GM21529 (cell line): ENCODE measurements around the gene EPB41L4A.
"Not testable (repeated sequence)": the region's sequence is repeated elsewhere in the genome, so short reads cannot be mapped to it uniquely, and the experiment has no call there.

ENCODE experiments used
- ATAC-seq: cut with Tn5 transposase; IDR thresholded peaks from one replicate; pipeline ENCODE4 v1.9.1; 2021; ENCODE audit not compliant: unreplicated experiment

EPB41L4A gene

DNA sequence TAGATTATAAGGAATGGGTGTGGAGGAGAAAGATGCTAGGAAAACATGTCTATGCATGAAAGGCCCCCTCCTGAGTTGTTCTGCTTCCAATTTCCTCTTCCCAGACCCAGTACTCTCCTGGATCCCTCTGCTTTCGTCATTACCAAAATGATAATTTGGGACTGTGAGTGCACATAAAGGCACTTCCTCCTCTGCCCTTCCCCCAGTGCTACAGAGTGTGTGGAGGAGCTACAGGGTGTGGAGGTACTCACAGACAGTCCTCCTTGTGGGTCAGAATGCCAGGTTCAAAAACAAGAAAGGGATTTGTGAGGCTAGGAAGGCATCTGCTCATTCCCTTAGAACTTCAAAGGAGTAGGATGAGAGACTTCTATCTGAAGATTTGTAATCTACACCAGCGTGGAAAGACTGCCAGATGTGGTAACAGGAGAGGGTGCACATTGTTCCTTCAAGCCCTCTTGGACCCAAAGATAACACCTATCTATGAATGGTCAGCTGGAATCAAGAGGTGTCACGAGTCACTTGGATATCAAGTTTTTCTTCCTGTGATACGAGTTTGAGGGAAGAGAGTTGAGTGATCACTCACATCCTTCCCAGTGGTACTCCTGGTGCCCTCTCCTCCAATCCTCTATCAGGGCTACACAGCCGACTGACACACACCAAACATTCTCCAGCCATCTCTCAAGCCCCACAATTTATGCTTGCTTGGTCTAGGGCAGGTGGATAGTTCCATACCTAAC is 201.1 kb downstream of the EPB41L4A start:
- ATAC-seq: no peak

- ATAC-seq: no peak
Measured at GRCh38 chr5:112216140-112216539, 202.9 kb downstream of the EPB41L4A start.

DNA sequence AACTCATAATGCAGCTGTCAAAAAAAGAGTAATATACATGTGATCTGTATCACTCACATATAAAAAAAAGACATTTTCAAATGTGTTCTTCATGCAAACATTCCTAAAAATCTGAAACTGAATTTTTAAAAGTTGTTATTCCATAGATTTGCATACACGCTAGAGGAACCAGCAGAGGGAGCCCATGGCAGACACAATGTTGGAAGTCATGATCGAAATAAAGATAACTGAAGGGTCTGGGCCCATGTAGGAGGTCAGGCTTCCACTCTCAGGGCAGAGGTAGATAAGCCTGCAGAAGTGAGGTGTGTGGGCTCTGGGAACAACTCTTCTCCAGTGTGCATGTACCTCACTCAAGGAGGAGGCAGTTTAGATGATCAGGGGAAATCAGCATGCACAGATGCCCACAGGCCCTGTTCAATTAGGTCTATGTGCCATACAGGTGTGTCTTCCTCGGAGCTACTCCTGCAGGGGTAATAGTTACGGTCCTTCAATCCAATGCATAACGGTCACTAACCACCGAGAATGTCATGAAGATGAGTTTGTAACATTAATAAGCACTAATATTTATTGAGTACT is 208.6 kb downstream of the EPB41L4A start:
- ATAC-seq: no peak

- no peak for ATAC-seq
Measured at GRCh38 chr5:112208699-112209615, 210.1 kb downstream of the EPB41L4A start.

GRCh38 chr5:112208195-112208594 is 210.9 kb downstream of the EPB41L4A start:
- not testable (repeated sequence) for ATAC-seq

- no peak for ATAC-seq
Measured at GRCh38 chr5:112205846-112206245, 213.2 kb downstream of the EPB41L4A start.

DNA sequence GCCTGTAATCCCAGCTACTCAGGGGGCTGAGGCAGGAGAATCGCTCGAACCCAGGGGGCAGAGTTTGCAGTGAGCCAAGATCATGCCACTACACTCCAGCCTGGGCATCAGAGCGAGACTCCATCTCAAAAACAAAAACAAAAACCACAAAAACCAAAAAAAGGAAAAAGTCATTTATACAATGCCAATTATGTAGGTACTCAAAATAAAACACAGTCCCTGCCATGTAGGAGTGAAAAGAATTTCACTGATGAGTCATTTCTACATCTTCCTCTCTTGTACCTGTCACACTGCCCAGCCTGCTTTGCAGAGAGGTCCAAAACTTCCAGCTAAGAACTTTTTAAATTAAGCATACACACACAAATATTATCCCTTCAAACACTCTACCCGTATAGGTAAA is 215.8 kb downstream of the EPB41L4A start:
- ATAC-seq: peak; percentile 51

GRCh38 chr5:112202694-112203093 is 216.4 kb downstream of the EPB41L4A start:
- ATAC-seq: no peak

DNA sequence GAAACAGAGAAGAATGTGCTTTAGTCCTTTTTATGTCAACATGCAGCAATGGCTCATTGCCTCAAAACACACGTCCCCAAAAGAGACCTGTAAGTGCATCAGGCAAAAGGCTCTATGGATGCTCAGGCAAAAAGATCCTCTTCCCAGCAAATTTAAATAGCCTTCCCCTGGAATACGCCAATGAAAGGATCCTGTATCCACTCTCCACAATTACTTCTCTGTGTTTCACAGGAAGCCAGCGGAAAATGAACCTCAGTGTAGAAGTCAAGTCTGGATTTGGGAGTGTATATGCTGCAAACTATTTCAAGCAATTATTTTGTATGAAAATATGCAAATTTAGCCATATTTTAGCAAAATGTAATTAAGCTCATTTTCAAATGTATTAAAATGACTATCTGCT is 217.9 kb downstream of the EPB41L4A start:
- ATAC-seq: no peak

GRCh38 chr5:112200131-112200530 is 218.9 kb downstream of the EPB41L4A start:
- no peak for ATAC-seq

DNA sequence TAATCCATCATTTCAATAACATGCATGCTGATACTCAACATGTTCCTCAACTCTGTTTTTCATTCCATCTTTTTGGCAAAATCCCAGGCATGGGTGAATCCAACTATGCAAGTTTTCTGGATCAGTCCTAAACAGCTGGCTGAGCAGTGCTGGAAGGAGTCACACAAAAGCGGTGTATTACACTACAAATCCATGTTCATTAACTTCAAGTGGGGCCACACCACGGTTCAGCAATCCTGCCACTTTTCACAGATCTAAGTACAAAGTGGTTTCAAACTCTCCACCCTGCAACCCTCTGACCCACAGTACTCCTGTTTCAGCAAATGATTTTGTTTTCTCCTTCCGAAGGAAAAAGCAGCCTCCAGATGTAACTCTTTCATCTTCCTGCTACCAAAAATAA is 222.5 kb downstream of the EPB41L4A start:
- no peak for ATAC-seq

GRCh38 chr5:112195924-112196323 is 223.2 kb downstream of the EPB41L4A start:
- no peak for ATAC-seq

DNA sequence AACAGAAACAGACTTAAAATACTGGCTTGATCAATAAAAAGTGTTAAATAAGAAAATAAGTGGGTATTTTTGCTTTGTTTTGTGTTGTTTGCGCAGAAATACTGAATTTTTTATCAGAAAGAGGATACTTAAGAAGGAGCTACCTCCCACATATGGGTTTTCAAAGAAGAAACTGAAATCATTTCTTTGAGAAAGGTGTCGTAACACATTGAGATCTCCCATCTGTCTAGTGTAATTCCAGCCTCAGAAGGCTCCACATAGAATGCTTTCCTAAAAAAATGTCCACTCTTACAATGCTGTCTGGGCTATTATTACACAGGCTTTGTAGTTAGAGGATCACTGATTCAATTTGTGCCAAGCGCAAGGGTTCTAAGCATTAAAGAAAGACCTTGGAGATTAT is 226.2 kb downstream of the EPB41L4A start:
- no peak for ATAC-seq

GRCh38 chr5:112192072-112192471 is 227.0 kb downstream of the EPB41L4A start:
- ATAC-seq: no peak

DNA sequence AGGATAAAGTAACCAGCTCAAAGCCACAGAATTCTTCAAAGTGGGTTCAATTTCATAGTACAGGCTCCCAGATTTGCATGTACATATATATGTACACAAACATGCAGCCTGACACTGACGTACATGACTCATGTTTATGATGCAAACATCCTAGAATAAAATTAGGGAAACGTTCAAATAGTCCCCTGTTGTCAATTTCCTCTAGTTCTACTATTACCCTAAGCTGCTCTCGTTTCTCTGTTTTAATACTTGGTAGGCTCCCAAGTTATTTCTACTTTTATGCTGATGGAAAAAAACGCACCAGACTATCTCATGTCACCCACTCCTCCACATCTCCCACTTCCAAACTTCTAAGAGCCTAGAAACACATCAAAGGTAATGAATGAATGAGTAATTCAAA is 229.7 kb downstream of the EPB41L4A start:
- ATAC-seq: no peak

DNA sequence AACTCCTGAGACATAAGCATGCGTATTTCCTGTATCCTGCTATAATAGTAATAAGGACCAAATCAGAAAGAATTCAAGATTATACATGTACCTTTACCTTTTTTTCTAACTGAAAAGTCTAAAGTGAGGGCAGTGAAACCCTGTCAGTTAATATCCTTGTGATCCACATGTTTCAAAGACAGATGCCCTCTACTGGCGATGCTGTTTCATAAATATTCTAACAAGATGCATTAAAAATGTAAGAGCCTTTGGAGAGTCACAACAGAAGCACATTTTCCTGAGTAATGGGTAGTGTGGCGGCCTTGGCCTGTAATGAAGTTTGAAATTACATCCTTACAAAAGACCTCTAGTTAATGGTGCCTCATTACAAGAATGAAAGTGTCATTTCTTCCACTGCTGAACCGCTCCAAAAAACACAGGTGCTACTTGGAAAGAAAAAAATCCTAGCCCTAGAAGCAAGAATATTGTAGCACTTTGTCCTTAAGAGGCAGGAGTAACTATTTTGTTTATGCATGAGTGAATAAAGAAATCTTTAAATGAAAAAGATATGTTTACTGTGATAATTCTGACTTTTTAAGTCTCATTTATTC is 232.6 kb downstream of the EPB41L4A start:
- no peak for ATAC-seq

DNA sequence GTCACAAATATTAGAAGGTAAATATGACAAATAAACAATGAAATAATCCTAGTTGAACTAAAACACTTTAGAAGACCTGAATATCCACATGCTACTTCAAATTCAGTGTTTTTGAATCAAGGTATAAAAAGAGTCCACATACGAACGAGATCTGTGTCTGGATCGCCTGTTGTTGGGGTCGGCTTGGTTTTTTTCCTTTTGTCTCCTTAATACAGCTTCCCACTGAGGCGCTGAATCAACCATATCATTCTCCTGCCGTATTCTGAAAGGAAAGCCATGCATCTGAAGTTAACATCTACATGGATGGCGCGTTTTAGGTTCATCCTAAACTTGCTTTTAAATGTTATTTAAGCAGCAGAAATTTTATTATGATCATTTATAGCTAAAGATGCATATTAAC is 235.2 kb downstream of the EPB41L4A start:
- no peak for ATAC-seq

DNA sequence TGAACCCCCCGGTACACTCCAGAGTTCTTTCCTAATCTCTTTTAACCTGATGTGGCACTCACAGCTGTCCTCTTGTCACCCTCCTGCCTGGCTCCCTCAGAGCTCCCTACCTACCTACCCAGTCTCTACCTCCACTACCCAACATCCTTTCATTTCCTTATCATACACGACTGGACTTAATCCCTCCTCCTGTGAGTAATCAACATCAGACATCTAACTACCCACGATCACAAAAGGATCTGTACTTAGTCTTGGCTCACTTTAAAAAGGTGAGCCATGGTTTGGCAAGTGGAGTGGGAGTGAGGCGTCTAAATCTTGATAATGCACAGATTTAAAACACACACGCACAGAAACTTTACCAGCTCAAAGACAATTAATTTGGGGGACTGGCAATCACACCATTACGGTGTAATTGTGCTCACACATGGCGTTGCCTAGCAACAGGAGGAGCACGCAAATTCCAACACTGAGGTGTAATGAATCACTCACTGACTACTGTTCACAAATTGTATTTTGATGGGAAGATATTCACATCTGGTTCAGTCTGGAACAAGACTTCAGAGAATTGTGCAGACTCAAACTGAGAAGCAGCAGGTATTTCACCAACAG is 235.9 kb downstream of the EPB41L4A start:
- ATAC-seq: no peak

GRCh38 chr5:112179290-112179689 is 239.8 kb downstream of the EPB41L4A start:
- ATAC-seq: no peak

GRCh38 chr5:112174959-112175594 is 244.0 kb downstream of the EPB41L4A start:
- peak; percentile 92 for ATAC-seq
